Nephron progenitor cell (in vitro differentiated cells): ENCODE data around the gene CRACR2A.

Source experiments
- DNase-seq: peaks from one replicate; pipeline ENCODE4 v3.0.0; 2021
- H3K27ac Mint-ChIP-seq: 2 replicates; pipeline ENCODE4 v1.8.0; 2021; ENCODE audit warnings: mild to moderate bottlenecking, moderate library complexity, mixed read lengths
- H3K27me3 Mint-ChIP-seq: 2 replicates; pipeline ENCODE4 v1.8.0; 2021; ENCODE audit warnings: mild to moderate bottlenecking, low read depth, mixed read lengths; ENCODE audit not compliant: poor library complexity
- H3K36me3 Mint-ChIP-seq: 2 replicates; pipeline ENCODE4 v1.8.0; 2021; ENCODE audit warnings: low read depth, mixed read lengths
- H3K4me1 Mint-ChIP-seq: 2 replicates; pipeline ENCODE4 v1.8.0; 2021; ENCODE audit warnings: mixed read lengths
- H3K4me3 Mint-ChIP-seq: 2 replicates; pipeline ENCODE4 v1.8.0; 2021; ENCODE audit warnings: mild to moderate bottlenecking, moderate library complexity, mixed read lengths
- H3K9me3 Mint-ChIP-seq: 2 replicates; pipeline ENCODE4 v1.8.0; 2021; ENCODE audit warnings: mild to moderate bottlenecking, moderate library complexity, mixed read lengths
- TF ChIP-seq, protein P1 (sequence below): fragments of 200-600 bp; sonication (generic); IDR thresholded peaks from 2 replicates; pipeline ENCODE4 v1.5.0; 2021; ENCODE audit warnings: antibody characterized with exemption

CRACR2A gene

GRCh38 chr12:3629057-3629830 is 123.7 kb downstream of the CRACR2A start:
- H3K4me3 Mint-ChIP-seq, result no peak overlapping the region

DNA sequence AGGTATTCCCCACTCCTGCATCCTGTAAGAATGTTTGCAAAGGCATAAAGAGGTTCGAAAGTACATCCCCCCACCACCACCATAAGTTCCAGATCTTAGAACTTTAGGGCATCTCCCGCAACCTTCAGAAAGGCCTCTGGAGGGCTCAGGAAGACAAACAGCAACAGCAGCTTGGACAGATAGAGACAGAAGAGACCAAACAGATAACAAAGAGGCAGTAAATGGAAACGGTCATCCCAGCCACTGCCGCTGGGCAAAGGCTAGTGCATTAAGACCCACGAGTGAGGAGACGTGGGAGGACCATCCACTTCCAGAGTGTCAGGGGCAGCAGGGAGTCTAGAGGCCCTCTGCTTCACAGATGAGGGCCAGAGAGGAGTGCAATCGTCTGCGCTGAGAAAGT is 124.3 kb downstream of the CRACR2A start:
- Mint-ChIP-seq H3K27me3 (peaks cover 8% of the 10 kb centered on the region), H3K9me3 (no peaks in the 10 kb centered on the region), H3K27ac (no peak overlapping the region), H3K4me1 (peaks cover 50% of the 10 kb centered on the region), H3K36me3 (no peaks in the 10 kb centered on the region), H3K4me3 (no peak overlapping the region)
- TF ChIP-seq, protein P1, sequence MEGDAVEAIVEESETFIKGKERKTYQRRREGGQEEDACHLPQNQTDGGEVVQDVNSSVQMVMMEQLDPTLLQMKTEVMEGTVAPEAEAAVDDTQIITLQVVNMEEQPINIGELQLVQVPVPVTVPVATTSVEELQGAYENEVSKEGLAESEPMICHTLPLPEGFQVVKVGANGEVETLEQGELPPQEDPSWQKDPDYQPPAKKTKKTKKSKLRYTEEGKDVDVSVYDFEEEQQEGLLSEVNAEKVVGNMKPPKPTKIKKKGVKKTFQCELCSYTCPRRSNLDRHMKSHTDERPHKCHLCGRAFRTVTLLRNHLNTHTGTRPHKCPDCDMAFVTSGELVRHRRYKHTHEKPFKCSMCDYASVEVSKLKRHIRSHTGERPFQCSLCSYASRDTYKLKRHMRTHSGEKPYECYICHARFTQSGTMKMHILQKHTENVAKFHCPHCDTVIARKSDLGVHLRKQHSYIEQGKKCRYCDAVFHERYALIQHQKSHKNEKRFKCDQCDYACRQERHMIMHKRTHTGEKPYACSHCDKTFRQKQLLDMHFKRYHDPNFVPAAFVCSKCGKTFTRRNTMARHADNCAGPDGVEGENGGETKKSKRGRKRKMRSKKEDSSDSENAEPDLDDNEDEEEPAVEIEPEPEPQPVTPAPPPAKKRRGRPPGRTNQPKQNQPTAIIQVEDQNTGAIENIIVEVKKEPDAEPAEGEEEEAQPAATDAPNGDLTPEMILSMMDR, result no peak
- DNase-seq, result no peak

More at GRCh38 chr12:3629057-3629830, 123.7 kb downstream of the CRACR2A start:
- Mint-ChIP-seq H3K4me1 (peaks cover 44% of the 10 kb centered on the region), H3K9me3 (no peaks in the 10 kb centered on the region), H3K36me3 (no peaks in the 10 kb centered on the region), H3K27ac (peak overlapping the region; percentile 30), H3K27me3 (peaks cover 8% of the 10 kb centered on the region)
- no peak for DNase-seq
- TF ChIP-seq, protein P1, result no peak

GRCh38 chr12:3627336-3627735 is 125.6 kb downstream of the CRACR2A start:
- H3K4me3 Mint-ChIP-seq, result no peak overlapping the region
- peaks cover 50% of the 10 kb centered on the region for H3K4me1 Mint-ChIP-seq
- no peak overlapping the region for H3K27ac Mint-ChIP-seq
- TF ChIP-seq, protein P1, result no peak
- H3K27me3 Mint-ChIP-seq, result peaks cover 8% of the 10 kb centered on the region
- no peaks in the 10 kb centered on the region for H3K9me3 Mint-ChIP-seq
- H3K36me3 Mint-ChIP-seq, result no peaks in the 10 kb centered on the region
- DNase-seq, result no peak

DNA sequence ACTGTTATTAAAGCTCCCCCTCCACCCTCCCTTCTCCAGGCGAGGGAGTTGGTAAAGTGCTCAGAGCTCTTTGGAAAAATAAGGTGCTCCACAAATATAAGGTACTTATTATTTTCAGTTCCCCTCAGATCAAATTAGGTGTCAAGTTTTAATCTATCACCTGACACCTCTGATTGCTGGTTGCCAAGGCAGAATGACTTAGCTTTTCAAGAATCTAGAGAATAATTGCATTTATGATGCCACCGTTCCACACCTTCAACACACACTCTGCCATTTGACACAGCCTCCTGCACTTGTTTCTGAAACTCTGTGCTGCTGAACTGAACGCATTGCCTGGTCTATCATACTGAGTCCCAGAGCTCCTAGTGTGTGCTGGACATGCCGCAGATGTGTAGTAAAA is 128.6 kb downstream of the CRACR2A start:
- Mint-ChIP-seq H3K4me1 (peaks cover 33% of the 10 kb centered on the region), H3K27ac (no peak overlapping the region), H3K27me3 (no peaks in the 10 kb centered on the region), H3K4me3 (no peak overlapping the region), H3K9me3 (no peaks in the 10 kb centered on the region), H3K36me3 (no peaks in the 10 kb centered on the region)
- no peak for DNase-seq
- TF ChIP-seq, protein P1, result no peak

DNA sequence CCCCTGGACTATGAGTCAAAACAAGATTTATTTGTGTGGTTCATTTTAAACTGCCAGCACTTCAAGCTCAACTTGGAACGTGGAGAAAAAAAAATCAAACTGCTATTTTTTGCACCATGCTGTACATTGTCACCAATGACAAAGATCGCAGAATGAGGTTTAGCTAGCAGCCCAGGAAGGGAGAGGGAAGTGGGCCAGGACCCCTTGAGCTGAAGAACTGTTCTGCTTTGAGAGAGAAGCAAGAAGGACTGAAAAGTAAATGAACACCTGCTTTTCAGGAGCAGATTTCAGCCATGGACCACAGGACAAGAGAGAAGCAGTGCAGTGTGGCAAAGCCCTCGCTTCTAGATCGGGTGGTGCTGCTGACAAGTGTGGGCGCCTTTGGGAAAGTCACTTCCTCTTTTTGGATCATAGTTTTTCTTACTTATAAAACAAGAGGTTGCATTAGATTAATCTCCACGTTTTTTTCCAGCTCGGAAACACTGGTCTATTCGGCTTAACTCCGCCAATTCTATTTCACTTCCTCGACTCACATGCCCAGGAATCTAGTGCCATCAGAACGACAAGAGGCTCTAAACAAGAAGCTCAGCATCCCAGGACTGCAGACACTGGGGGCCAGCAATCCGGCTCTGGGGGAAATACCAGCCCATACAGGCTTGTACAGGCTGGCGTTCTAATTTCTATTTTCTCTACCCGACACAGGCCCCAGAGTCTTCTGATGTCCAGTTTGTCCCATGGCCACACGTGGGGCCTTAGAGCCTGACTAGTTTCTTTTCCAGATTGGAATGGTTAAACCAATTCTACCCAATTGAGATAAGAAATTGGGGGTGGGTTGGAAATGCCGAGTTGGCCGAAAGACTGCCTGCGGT is 129.9 kb downstream of the CRACR2A start:
- Mint-ChIP-seq H3K4me1 (peaks cover 23% of the 10 kb centered on the region), H3K36me3 (no peaks in the 10 kb centered on the region), H3K4me3 (no peak overlapping the region), H3K9me3 (no peaks in the 10 kb centered on the region), H3K27ac (no peak overlapping the region), H3K27me3 (no peaks in the 10 kb centered on the region)
- TF ChIP-seq, protein P1, result no peak
- DNase-seq, result no peak
